ENCODE results near the gene GPR55.
"Not testable (repeated sequence)": the region's sequence is repeated elsewhere in the genome, so short reads cannot be mapped to it uniquely, and the experiment has no call there.

GPR55 gene

GRCh38 chr2:230924470-230925341, at the start of gene GPR55:
Gene GPR55, minus strand, starts transcription at chr2:230925242. Its CDS starts 14,280 bp downstream, at chr2:230910962.
- DNase-seq, result peak; percentile 69

- peak; percentile 67 for DNase-seq
Observed at GRCh38 chr2:230974096-230974913, 49.3 kb upstream of the GPR55 start.

GRCh38 chr2:230972046-230972445, 47.0 kb upstream of the GPR55 start:
- DNase-seq, result no peak

- no peak for DNase-seq
Observed at GRCh38 chr2:230969659-230970015, 44.6 kb upstream of the GPR55 start.

GRCh38 chr2:230968921-230969658, 44.0 kb upstream of the GPR55 start:
- no peak for DNase-seq

DNA sequence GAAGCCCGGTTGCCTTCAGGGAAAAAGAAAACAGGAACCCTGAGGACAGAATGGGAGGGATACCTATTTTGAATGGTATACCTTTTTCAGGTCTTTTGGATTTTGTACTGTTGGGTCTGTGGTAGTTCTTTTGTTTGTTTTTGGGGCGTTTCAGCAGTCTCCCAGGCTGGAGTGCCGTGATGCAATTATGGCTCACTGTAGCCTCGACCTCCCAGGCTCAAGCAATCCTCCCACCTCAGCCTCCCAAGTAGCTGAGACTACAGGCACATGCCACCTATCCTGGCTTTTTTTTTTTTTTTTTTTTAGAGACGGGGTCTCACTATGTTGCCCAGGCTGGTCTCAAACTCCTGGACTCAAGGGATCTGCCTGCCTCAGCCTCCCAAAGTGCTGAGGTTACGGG, 43.3 kb upstream of the GPR55 start:
- DNase-seq, result not testable (repeated sequence)

- DNase-seq, result no peak
Observed at GRCh38 chr2:230967113-230967512, 42.1 kb upstream of the GPR55 start.

GRCh38 chr2:230964136-230964730, 39.2 kb upstream of the GPR55 start:
- no peak for DNase-seq

GRCh38 chr2:230961091-230961491, 36.0 kb upstream of the GPR55 start:
- DNase-seq, result peak; percentile 93

DNA sequence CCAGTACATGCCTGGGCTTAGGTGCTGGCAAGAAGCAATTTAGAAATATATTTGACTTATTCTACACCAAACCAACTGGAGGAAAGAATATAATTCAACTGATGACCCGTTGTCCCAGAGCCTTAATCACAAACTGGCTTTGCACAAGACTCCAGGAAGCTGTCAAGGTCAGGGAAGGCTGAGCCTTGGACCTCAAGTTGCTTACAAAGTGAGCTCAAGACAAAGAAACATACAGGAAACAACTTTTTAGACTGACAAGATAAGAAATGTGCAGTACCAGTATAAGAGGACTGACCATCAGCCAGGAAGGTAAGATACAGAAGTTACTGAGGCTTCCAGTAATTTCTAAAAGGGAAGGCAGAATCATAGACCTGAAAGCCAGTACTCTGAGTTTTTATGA, 35.0 kb upstream of the GPR55 start:
- DNase-seq, result no peak

GRCh38 chr2:230958820-230959756, 34.0 kb upstream of the GPR55 start:
- no peak for DNase-seq

DNA sequence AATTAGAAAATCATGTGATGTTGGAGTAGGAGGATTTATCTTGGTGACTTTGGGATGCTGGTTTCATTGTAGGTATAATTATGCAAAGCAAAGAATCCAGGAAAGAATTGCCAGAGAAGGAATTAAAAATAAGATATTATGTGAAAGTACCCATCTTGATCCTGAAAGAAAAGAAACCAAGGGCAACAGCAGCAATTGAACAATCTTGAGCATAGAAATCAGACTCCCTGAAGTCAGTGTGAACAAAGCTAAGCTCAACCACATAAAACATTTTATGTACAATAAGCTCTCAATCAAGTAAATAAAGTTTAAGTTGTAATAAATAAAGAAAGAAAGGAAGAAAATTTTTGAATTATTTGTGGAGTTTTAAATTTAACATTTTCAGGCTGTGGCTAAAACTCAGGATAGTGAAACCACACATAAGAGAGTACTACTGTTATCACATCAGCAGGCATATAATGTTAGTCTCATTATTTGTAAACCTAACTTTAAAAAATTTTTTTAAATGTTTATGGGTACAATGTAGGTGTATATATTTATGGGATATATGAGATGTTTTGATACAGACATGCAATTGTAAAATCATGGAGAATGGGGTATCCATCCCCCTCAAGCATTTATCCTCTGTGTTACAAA, 32.8 kb upstream of the GPR55 start:
- no peak for DNase-seq

- DNase-seq, result peak; percentile 92
Observed at GRCh38 chr2:230956827-230957755, 32.0 kb upstream of the GPR55 start.

DNA sequence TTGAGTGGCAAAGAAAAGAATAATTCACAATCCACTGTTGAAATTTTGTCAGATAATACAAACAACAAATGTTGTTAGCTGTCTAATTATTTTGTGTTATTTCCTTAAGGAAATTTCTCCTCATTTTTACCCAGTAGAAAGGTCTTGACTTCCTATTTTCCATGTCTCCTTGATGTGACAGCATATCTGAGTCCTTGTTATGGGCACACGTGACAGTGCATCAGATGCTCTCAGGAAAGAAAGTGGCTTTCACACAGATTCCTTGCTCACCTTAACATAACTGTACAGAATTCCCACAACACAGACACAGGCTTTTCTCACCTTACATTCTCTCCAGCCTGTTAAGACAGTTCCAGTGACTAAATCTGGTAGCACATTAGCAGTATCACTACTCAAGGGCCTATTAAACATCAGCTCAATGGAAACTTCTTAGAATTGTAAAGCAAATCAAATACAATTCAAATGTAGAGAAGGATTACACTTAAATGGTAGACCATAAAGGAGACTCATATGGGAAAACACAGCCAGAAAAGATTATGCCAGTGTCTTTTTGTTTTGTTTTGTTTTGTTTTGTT, 30.2 kb upstream of the GPR55 start:
- no peak for DNase-seq

DNA sequence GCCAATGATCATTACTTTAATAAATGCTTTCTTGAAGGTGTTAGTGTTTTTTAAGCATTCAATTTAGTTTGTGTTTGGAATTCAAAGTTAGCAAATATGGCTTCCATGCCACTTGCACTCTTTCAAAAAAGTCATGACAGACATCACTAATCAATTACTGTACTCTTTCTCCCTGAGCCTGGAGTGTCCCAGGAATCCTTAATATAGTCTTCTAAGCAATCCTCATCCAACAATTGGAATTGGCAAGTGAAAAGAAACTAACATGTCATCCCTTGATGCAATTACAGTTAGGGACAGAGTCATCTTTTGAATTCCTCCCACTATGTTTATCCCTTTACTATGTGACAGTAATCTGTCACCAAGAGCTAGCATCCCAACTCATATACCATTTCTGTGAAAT, 29.7 kb upstream of the GPR55 start:
- no peak for DNase-seq

- no peak for DNase-seq
Observed at GRCh38 chr2:230953845-230954244, 28.8 kb upstream of the GPR55 start.

DNA sequence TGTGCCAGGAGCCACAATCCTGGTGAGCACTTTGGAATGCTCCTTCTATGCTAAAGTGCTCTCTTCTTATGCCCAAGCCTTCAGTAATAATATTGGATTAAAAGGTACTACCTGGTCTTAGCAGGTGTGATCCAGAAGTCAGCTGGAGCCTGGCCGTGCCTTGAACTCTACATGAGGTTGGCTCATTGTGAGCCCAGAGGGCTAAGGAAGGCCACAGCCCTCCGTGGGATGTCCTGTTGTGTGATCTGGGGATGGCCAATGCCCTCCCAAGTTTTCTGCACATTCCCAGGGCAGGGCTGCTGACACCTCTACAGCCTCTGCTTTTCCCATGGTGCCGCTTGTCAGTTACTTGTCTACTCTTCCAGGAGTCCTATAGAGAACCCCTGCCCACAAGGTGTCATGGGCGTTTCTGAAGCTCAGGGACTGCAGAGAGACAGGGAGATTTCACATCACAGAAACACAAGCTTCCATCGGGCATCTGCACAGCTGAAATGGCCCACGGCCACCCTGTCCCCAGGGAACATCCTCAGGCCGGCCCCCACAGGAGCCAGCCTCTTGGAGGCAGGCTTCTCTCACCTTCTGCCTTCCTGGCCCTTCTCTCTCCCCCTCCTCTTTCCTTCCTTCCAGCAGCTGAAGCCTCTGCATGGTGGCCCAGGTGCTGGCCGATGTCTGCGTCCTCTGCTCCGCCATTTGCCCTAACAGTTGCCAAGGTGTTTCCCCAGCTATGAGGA, 27.3 kb upstream of the GPR55 start:
- DNase-seq, result no peak

DNA sequence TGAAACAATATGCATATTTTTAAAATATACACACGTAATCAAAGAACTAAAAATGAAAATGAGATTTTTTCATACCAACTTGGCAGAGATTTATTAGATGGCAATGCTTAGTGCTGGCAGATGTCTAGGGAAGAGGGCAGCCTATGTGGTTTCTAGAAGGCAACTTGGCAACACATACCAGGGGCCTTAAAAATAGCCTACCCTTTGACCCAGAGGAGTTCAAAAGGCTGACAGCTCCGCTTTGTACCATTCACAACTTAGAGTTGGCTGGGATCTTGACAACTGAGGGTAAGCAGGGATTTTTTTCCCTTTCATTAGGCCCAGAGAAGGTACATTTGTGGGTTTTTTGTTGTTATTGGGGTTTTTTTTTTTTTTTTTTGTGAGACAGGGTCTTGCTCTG, 26.4 kb upstream of the GPR55 start:
- no peak for DNase-seq

DNA sequence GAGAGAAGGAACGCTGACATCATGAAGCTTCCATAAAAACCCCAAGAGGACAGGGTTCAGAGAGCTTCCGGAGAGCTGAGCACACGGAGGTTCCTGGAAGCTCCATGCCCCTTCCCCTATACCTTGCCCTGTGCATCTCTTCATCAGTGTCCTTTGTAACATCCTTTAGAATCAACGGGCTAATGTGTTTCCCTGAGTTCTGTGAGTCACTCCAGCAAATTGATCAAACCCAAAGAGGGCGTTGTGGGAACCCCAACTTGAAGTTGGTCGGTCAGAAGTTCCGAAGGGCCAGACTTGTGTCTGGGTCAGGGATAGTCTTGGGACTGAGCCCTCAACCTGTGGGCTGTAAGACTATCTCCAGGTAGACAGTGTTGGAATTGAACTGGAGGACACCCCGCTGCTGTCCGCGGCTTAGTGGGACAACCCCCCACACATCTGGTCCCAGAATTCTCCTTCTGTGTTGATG, 25.9 kb upstream of the GPR55 start:
- DNase-seq, result no peak
